GM08714 (cell line): ENCODE data around the gene SBK3.

ENCODE experiments used
- H3K4me3 ChIP-seq: fragments of 200-500 bp; sonication (Bioruptor generic); 2 replicates; pipeline ENCODE4 v1.5.1; 2014; ENCODE audit warnings: mild to moderate bottlenecking, low read length, inconsistent platforms
- ZNF274 ChIP-seq: IDR thresholded peaks from 2 replicates; pipeline ENCODE4 v1.6.1; 2012; ENCODE audit warnings: mild to moderate bottlenecking, low read depth, low read length

SBK3 gene

DNA sequence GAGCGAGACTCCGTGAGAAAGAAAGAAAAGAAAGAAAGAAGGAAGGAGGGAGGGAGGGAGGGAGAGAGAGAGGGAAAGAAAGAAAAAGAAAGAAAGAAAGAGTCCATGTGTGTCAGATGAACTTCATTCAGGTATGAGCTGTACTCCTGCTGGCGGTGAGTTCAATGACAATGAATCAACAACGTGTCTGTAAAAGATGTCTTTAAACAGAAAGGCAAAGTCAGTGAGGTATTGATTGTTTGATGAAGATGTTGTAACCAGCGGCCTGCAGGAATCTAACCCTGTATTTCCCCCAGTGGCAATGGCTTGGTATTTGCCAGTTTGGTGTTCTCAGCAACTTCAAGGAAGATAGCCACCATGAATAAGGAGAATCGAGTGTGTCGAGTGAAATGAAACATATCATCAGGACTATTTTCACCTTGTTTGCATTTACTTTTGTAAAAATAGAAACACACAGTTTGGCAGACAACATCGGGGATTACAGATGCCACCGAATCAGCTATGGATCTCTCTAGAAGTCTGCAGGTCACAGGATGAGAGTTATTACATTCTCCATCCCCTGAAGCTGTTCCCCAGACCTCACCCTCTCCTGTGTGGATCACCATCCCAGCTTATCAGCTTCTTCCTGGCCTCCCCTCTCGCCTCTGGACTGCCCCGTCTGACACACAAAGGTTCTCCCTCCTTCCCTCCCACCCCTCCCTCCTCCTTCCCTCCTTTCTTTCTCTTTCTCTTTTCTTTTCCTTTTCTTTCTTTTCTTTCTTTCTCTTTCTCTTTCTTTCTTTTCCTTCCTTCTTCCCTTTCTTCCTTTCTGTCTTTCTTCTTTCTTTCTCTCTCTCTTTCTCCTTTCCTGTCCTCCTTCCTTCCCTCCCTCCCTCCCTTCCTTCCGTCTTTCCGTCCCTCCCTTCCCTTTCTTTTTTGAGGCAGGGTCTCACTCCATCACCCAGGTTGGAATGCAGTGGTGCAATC, 8.2 kb upstream of the SBK3 start:
- no peak for TF ChIP-seq ZNF274

DNA sequence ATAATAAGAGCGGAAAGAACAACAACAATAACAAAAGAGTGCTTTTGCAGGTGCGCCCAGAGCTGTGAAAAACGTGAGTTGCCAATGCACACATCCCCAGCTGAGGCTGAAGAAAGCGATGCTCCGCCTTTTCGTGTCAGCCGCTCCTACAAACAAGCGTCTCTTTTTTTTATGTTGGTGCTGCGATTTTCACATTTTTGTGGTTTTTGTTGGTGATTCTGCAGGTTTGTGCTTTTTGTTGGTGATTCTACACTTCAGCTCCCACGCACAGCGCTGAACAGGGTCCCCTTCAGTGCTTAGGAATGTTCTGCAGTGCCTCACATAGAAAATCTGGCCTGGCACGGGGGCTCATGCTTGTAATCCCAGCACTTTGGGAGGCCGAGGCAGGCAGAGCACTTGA, 7.3 kb upstream of the SBK3 start:
- TF ChIP-seq ZNF274, result no peak
- no peak overlapping the region for H3K4me3 ChIP-seq

More for the DNA sequence above, 8.2 kb upstream of the SBK3 start:
- H3K4me3 ChIP-seq, result no peak overlapping the region

DNA sequence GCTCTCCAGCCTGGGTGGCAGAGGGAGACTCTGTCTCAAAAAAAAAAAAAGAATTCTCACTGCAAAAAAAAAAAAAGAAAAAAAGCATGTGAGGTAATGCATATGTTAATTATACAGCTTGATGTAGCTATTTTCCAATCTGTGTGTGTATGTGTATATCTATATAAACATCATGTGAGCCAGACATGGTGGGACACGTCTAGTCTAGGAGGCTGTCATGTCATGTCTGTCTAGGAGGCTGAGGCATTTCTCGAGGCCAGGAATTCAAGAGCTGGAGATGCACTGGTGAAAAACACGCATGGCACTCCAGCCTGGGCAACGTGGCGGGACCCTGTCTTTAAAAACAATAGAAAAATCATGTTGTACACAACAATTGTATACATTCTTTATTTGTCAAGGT, 6.9 kb upstream of the SBK3 start:
- no peak for TF ChIP-seq ZNF274

DNA sequence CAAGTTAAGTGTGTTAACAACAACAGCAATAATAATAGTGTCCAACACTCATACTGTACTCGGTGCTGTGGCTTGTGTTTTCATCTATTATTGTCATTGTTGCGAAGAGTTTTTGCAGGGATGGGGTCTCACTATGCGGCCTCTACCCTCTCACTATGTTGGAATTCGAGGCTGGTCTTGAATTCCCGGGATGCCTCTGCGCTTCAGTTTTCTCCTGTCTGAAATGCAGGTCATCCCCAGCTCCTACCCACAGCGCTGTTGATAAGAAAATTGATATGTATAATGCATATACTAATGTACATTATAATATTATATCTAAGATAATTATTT, 4.9 kb upstream of the SBK3 start:
- TF ChIP-seq ZNF274, result no peak
- no peak overlapping the region for H3K4me3 ChIP-seq

More for the DNA sequence above, 6.9 kb upstream of the SBK3 start:
- no peak overlapping the region for H3K4me3 ChIP-seq

DNA sequence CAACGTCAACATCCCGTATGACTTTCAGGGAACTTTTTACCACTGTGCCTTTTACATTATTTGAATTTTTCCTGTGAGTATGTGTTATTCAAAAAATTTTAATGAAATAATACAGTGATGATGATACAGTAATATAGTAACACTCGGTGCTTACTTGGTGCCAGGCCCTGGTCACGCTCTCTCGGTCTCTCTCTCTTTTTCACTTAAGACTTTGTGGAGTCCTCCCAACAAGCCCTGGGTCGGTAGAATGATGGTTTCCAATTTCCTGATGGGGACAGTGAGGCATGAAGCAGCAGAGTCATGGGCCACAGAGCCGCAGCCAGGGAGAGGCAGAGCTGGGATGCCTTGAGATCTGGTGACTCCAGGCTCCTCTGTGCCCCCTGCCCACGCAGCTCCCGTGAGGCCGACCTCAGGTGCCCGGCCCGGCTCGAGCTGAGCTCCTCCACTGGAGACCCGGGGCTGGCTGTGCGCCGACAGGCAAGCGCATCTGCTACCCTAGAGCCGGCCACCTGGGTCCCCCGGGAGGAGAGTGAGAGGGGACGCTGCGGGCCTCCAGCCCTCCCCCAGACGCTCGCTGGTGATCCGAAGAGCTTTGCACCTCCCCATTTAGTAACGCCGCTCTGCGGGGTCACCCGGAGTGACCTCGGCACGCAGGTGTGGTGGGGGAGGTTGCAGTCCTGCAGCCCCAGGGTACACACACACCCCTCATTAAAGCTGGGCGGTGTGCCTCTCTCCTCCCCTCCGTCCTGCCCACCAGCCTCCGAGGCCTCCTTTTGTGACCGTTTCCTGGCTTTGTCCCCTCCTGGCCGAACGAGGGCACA, 4.4 kb upstream of the SBK3 start:
- H3K4me3 ChIP-seq, result no peak overlapping the region
- no peak for TF ChIP-seq ZNF274

DNA sequence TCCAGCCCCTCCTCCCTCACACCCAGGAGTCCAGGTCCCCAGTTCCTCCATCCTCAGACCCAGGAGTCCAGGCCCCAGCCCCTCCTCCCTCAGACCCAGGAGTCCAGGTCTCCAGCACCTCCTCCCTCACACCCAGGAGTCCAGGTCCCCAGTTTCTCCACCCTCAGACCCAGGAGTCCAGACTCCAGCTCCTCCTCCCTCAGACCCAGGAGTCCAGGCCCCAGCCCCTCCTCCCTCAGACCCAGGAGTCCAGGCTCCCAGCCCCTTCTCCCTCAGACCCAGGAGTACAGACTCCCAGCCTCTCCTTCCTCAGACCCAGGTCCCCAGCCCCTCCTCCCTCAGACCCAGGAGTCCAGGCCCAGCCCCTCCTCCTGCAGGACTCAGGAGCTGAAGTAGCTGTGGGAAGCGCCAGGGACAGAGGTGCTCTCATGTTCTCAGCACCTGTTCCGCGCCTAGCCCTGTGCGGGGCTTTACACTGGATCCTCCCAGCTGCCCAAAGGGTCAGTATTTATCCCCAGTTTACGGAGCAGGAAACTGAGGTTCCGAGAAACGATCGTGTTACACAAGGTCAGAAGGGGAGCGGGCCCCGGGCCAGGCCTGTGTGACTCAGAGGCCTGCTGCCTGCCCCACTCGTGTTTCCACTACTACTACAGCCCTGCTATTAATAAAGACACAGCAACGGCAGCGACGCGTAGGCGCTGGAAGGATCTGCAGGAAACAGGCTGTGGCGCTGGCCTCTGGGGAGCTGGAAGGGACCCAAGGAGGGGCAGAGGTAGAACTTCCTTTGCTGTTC, 1.7 kb upstream of the SBK3 start:
- TF ChIP-seq ZNF274, result no peak
- no peak overlapping the region for H3K4me3 ChIP-seq

DNA sequence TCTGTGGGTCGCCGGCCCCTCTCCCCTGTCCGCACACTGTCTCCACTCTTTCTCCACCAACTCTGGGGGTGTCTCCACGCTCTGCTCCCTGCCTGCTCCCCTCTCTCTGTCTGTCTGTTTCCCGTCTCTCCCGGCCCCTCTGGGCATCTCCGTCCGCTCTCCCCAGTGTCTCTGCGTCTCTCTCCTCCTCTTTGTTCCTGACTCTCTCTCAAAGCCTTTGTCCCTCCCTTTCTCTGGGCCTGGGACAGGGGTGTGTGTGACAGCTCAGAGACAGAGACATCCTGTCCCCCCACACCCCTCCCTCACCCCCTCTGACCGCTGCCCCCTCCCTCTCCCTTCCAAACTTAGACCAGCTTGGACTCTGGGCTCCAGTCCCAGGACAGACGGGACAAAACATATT, 668 bp upstream of the SBK3 start:
- no peak overlapping the region for H3K4me3 ChIP-seq
- TF ChIP-seq ZNF274, result no peak

DNA sequence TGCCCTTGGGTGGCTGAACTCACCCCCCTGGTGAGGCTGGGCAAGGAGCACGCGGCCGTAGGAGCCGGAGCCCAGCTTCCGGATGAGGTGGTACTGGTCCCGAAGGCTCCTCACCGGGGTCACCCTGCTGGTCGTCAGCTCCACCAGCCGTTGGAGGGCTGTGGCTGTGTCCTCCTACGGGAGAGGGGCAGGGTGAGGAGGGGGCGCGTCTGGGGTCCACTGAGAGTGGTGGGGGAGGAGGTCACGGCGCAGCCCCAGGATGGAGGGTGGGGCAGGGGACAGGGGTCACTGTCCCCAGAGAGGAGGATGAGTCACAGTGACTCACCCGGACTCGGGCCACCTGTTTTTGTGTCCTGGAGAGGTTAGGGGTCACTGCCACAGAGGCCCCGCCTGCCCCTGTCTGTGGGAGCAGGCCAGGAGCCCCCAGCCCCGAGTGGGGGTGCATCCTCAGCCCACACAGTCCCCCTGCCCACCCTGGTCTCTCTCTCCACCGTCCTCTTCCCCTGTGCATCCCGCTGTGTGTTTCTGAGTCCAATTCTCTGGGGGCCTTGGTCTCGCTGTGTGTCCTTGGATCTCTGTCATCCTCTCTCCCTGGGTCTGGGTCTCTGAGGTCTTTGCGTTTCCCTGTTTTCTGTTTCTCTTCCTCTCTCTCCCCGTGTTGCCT, 435 bp downstream of the SBK3 start:
- no peak overlapping the region for H3K4me3 ChIP-seq
- TF ChIP-seq ZNF274, result no peak

DNA sequence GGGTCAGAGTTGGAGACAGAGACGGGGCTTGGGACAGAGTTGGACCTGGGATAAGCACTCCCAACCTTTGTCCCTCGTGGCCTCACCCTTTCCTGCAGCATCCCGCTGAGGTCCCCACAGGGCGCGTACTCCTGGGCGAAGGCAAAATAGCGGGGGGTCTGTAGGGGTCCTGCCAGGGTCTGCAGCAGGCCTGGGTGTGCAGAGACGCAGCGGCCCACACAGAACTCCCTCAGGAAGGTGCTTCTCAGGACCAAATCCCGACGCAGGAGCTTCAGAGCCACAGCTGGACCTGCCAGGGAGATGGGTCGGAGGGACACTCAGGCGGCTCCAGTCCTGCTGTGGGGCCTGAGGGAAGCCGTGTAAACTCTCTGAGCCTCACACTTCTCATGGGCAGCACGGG, 1.3 kb downstream of the SBK3 start:
- no peak overlapping the region for H3K4me3 ChIP-seq
- no peak for TF ChIP-seq ZNF274

DNA sequence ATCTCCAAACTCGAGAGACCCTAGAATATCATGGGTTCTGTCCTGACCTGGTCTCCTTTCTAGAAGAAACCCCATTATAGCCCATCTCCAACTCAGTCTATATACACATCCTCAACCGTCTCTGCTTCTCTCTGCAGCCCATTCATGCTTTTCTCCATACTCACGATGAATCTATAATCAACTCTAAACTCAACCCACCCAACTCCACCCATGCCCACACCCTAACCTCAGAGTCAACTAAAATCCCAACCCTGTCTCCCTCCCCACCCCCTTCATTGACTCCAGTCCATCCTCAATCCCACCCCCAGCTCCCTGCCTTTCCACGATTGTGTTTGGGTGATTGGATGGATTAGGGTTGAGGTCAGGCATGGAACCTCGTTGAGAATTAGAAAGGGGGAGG, 1.8 kb downstream of the SBK3 start:
- H3K4me3 ChIP-seq, result no peak overlapping the region
- TF ChIP-seq ZNF274, result no peak

DNA sequence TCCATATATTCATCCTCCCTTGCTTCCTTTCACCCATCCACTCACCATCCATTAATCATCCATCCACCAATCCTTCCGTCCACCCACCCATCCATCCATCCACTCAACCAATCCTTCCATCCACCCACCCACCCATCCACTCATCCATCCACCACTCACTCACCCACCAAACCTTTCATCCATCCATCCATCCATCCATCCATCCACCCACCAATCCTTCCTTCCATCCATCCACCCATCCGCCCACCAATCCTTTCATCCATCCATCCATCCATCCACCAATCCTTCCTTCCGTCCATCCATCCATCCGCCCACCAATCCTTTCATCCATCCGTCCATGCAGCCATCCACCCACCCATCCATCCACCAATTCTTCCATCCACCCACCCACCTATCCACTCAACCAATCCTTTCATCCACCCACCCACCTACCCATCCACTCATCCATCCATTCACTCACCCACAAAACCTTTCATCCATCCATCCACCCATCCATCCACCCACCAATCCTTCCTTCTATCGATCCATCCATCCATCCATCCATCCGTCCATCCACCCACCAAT, 3.0 kb downstream of the SBK3 start:
- no peak for TF ChIP-seq ZNF274

DNA sequence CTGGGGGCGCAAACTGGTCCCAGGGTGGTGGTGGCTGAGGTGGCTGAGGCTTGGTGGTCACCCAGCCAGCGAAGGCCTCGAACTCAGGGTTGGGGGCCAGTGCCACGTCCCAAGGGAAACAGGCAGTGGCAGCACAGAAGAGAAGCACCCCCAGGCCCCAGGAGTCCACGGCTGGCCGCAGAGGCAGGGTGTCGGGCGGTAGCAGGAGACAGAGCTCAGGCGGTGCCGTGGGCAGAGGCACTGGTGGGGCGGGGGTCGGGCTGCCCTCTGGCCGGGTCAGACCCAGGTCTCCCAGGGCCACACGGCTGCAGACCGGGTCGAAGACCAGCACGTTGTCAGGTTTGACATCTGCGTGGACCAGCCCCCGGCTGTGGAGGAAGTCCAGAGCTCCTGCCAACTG, 4.3 kb downstream of the SBK3 start:
- no peak for TF ChIP-seq ZNF274
- H3K4me3 ChIP-seq, result no peak overlapping the region

More for the DNA sequence above, 3.0 kb downstream of the SBK3 start:
- no peak overlapping the region for H3K4me3 ChIP-seq

DNA sequence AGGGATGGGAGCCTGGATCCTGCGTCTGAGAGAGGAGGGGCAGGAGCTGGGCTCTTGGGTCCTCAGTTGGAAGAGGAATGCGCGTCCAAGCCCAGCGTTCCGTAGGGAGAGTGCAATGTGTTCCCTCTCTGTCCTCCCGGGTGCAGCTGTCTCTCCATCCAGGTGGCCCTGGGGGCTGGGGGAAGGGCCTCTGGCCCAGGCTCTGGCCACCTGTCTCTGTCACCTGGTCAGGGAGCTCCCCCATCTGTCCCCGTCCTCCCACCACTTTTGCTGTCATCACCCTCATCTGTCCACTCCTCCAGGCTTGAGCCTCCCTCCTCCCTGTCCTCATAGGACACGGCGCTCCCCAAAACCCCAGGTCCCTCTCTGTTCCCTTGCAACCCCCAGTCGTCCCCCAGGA, 4.7 kb downstream of the SBK3 start:
- TF ChIP-seq ZNF274, result no peak
- no peak overlapping the region for H3K4me3 ChIP-seq
